Measurements from ENCODE around the gene TBRG4.

Gene TBRG4

DNA sequence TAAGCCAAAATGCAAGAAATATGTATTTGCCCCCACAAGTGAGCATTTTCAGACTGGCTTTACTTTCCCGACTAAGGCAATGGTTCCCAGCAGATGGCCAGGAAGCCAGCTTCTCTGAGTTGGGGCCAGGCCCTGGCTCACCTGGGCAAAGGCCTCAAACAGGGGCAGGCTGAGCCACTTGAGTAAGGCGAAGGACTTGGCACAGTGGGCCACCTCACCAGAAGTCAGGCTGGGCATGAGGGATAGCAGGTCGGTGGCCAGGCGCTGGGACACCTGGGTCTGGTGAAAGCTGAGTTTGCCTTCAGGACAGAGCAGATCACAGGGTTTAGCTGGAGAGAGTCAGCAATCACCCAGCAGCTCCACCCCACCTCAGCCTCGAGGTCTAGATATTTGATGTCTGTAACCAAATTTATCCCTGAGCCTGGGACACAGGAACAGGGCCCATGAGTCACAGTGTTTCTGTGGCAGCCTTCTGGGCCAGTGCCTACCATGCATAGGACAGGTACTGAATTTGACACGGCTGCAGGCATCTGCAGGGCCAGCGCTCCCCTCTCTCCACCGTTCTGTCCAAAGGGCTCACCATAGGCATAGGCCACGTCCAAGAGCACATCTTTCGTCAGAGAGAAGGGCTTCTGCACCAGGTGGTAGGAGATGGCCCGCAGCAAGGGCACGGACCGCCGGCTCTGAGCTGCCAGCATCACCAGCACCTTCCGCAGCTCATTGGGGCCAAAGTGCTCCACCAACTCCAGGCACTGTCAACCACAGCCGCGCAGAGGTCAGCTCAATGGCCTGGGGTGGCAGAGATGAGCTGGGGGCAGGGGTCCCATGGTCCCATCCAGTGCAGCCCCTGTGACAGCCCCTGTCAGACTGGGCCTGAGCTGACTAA is 7.3 kb downstream of the TBRG4 start:
- Histone ChIP-seq H3K27me3 (replicated peaks) (no peaks in the 10 kb centered on the region), H3K4me3 (ENCODE audit: low read depth, low read length) (no peak overlapping the region), H3K27ac (no peak overlapping the region), H3K36me3 (replicated peaks) (peaks cover 98% of the 10 kb centered on the region)
- in situ Hi-C loops (cut with HindIII; ENCODE audit: low pct_ligation_motif_present, low sequenced_read_pairs) = no loop called here
- no peak for DNase-seq
- TF ChIP-seq, protein P1, sequence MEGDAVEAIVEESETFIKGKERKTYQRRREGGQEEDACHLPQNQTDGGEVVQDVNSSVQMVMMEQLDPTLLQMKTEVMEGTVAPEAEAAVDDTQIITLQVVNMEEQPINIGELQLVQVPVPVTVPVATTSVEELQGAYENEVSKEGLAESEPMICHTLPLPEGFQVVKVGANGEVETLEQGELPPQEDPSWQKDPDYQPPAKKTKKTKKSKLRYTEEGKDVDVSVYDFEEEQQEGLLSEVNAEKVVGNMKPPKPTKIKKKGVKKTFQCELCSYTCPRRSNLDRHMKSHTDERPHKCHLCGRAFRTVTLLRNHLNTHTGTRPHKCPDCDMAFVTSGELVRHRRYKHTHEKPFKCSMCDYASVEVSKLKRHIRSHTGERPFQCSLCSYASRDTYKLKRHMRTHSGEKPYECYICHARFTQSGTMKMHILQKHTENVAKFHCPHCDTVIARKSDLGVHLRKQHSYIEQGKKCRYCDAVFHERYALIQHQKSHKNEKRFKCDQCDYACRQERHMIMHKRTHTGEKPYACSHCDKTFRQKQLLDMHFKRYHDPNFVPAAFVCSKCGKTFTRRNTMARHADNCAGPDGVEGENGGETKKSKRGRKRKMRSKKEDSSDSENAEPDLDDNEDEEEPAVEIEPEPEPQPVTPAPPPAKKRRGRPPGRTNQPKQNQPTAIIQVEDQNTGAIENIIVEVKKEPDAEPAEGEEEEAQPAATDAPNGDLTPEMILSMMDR (IDR thresholded peaks at IDR 0.05; ENCODE audit: low read depth, low read length, missing control alignments) = no peak

DNA sequence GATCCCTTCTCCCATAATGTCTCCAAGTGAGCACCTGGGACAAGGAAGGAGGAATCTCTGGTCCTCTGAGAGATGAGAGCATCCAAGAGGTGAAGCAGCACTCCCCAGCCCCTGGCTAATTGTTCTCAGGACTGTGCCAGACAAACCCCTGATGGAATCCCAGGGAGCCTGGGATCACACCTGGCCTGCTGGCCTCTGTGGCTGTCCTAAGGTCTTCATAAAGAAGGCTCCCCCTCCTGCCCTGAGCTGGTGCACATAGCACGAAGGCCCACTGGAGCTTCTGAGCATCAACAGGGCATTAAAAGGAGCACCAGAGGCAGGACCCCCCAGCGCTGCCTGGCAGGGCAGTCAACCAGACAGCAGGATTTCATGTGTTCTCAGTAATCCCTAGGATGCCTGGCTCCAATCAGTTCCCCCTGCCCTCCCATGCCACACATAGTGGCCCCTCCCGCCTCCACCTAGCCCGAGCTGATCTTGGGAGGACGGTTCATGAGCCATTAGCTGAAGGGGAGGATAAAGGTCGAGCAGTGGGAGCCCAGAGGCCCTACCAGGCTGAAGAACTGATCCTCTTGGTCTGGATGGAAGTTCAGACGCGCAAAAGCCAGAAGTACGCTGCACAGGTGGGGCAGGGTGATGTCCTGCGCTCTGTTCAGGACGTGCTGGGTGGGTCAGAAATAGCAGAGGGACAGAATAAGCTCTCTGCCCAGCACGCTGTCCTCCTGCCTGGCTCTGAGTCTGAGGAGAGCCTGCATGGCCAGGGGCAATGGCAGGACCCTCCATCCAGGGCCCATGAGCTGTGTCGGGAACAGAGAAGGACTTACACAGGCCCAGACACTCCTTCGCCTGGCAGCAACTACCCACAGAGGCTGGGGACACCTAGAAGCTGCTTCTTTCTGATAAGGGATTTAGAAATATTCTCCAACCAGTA is 8.4 kb downstream of the TBRG4 start:
- H3K36me3 ChIP-seq (replicated peaks) = peaks cover 90% of the 10 kb centered on the region
- in situ Hi-C loops (cut with HindIII; ENCODE audit: low pct_ligation_motif_present, low sequenced_read_pairs) = no loop called here
- H3K4me3 ChIP-seq (ENCODE audit: low read depth, low read length) = no peak overlapping the region
- H3K27me3 ChIP-seq (replicated peaks) = no peaks in the 10 kb centered on the region
- DNase-seq = no peak
- TF ChIP-seq, protein P1 (IDR thresholded peaks at IDR 0.05; ENCODE audit: low read depth, low read length, missing control alignments) = no peak
- no peak overlapping the region for H3K27ac ChIP-seq

DNA sequence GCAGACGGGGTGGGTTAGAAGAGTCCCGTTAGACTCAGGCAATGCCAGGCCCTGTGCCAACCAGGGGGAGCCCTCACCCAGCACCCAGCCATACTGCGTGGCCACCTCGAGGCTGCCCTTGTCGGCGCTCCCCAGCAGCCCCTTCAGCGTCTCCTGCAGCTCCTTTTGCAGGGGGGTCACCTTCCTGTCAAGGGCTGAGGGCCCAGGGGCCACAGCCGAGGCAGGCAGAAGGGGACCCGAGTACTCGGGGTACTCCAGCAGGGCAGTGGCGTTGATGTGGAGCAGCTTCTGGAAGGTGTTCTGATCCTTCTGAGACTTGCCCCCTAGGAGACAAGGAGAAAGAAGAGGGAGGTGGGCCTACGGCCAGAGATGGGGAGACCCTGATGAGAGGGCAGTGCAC is 9.7 kb downstream of the TBRG4 start:
- Histone ChIP-seq H3K4me3 (ENCODE audit: low read depth, low read length) (no peak overlapping the region), H3K27ac (no peak overlapping the region), H3K27me3 (replicated peaks) (no peaks in the 10 kb centered on the region), H3K36me3 (replicated peaks) (peaks cover 79% of the 10 kb centered on the region)
- TF ChIP-seq, protein P1 (IDR thresholded peaks at IDR 0.05; ENCODE audit: low read depth, low read length, missing control alignments) = no peak
- in situ Hi-C loops (cut with HindIII; ENCODE audit: low pct_ligation_motif_present, low sequenced_read_pairs) = no loop called here
- no peak for DNase-seq

DNA sequence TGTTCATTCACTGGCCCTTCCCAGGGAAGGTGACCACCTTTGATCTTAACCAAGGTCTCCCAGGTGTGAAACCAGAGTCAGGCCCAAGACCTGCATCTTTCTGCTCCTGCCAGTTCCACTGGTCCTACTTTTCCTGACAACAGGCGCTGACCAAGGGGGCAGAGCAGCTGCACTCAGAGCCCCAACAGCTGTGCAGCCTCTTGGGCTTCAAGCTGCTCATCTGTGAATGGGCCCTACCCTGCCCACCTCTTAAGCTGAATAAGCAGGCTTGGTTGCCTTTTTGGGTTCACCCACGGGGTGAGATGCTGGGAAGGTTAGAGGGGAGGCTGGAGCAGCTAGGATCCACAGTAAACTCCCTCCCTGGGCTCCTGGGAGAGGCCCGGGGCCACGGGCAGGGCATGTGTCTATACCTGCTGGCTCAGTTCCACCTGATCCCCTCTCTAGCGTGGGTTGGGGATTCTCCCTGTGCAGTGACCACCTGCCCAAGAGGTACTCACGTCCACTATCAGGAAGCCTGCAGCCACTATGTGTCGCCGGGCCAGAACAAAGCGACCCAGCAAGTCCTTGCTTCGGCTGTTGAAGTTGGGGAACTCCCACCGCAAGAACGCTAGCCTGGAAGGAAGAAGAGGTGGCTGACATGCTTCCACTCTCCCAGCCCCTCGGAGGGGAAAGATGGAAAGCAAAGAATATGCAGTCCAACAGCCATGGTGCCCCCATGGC is 10.6 kb downstream of the TBRG4 start:
- no peak overlapping the region for H3K4me3 ChIP-seq (ENCODE audit: low read depth, low read length)
- TF ChIP-seq, protein P1 (IDR thresholded peaks at IDR 0.05; ENCODE audit: low read depth, low read length, missing control alignments) = no peak
- no peaks in the 10 kb centered on the region for H3K27me3 ChIP-seq (replicated peaks)
- H3K27ac ChIP-seq = no peak overlapping the region
- DNase-seq = no peak
- in situ Hi-C loops (cut with HindIII; ENCODE audit: low pct_ligation_motif_present, low sequenced_read_pairs) = no loop called here
- peaks cover 70% of the 10 kb centered on the region for H3K36me3 ChIP-seq (replicated peaks)

DNA sequence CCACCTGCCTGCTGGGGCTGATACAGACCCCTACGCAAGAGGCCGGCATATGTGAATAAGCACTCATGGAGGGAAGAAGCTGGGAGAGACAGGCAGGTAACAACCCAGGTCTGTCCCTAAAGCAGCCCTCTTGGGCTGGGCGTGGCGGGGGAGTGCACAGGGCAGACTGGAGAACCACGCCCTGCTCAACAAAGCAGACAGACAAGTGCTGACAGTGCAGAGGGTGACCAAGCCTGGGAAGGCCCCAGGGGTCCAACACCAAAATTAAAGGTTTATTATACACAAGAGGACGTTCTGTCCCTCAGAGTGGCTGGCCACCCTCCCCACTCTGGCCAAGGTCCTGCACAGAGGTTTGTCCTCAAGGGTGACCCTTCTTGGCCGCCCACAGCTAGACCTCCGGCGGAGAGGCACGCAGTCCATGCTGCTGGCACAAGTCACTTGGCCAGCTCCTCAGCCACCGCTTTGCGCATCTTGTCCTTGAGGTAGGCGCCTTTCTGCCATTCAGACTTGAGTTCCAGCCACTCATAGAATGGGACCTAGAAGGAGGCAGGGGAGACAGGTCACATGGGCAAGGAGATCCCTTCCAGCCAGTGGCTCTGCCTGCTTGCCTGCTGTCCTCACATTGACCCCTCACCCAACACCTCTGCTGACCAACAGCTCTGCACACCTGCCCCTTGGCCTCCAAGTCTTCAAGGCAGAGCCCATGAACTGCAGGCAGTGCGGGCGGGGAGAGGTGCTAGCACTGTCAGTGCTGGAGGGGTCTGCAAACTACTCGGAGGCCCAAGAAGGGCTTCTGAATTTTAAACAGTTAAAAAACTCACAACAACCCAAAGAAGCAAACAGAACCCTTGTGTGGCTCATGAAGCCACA is 11.4 kb downstream of the TBRG4 start:
- no peak overlapping the region for H3K4me3 ChIP-seq (ENCODE audit: low read depth, low read length)
- in situ Hi-C loops (cut with HindIII; ENCODE audit: low pct_ligation_motif_present, low sequenced_read_pairs) = no loop called here
- no peak for DNase-seq
- no peaks in the 10 kb centered on the region for H3K27me3 ChIP-seq (replicated peaks)
- H3K36me3 ChIP-seq (replicated peaks) = peaks cover 62% of the 10 kb centered on the region
- TF ChIP-seq, protein P1 (IDR thresholded peaks at IDR 0.05; ENCODE audit: low read depth, low read length, missing control alignments) = no peak
- no peak overlapping the region for H3K27ac ChIP-seq

All from brain microvascular endothelial cell (primary cell).